MCF 10A (cell line): ENCODE measurements around the gene PTEN. TPM values are rescaled to one million over a fixed set of nuclear protein-coding genes. Genes with fewer than 3 reads are reported as not detected.

ENCODE experiments used
- BruUV-seq: library from RNA; stranded (reverse); fragments of 400-500 nt; replicated peaks from 2 replicates; lab custom pipeline; 2021; lab: Mats Ljungman, UMichigan
- CTCF ChIA-PET: fragments of 300-600 bp; sonication (Branson Sonifier 250); formaldehyde crosslinking; extraction: SDS; loops from one replicate; lab custom pipeline; 2021; ENCODE audit warnings: antibody characterized with exemption, inconsistent platforms; lab: Yijun Ruan, JAX
- POLR2A ChIA-PET: fragments of 300-600, 350-650 bp; sonication (Branson Sonifier 250); formaldehyde crosslinking; extraction: SDS; loops from one replicate; lab custom pipeline; 2020; ENCODE audit warnings: antibody characterized with exemption, inconsistent platforms; lab: Yijun Ruan, JAX
- DNase-seq: peaks from one replicate; pipeline ENCODE4 v3.0.0-alpha.2; 2018; ENCODE audit not compliant: unreplicated experiment
- H3K27ac Mint-ChIP-seq: one replicate; pipeline ENCODE4 v1.8.0; 2022; ENCODE audit warnings: mild to moderate bottlenecking, low read depth, mixed read lengths; ENCODE audit not compliant: unreplicated experiment
- H3K27me3 Mint-ChIP-seq: one replicate; pipeline ENCODE4 v1.8.0; 2022; ENCODE audit warnings: mixed read lengths; ENCODE audit not compliant: insufficient read depth, unreplicated experiment
- H3K36me3 Mint-ChIP-seq: one replicate; pipeline ENCODE4 v1.8.0; 2022; ENCODE audit warnings: mild to moderate bottlenecking, moderate library complexity, mixed read lengths; ENCODE audit not compliant: insufficient read depth, unreplicated experiment
- H3K4me1 Mint-ChIP-seq: one replicate; pipeline ENCODE4 v1.8.0; 2022; ENCODE audit warnings: mixed read lengths; ENCODE audit not compliant: insufficient read depth, unreplicated experiment
- H3K4me3 Mint-ChIP-seq: one replicate; pipeline ENCODE4 v1.8.0; 2022; ENCODE audit warnings: mild to moderate bottlenecking, moderate library complexity, mixed read lengths; ENCODE audit not compliant: unreplicated experiment
- H3K9me3 Mint-ChIP-seq: one replicate; pipeline ENCODE4 v1.8.0; 2022; ENCODE audit warnings: mixed read lengths; ENCODE audit not compliant: unreplicated experiment
- intact Hi-C: fragments of 100-400 bp; cut with micrococcal nuclease; formaldehyde crosslinking; loops from 2 replicates; pipeline ENCODE4 v1.14.1; 2022
- total RNA-seq: library from RNA; stranded (reverse); gene quantifications from 2 replicates; pipeline ENCODE4 v1.2.3, GENCODE V29; 2022
- TF ChIP-seq, protein P1 (sequence below): fragments of 200-600 bp; IDR thresholded peaks from one replicate; pipeline ENCODE4 v1.8.0; 2022; ENCODE audit warnings: antibody characterized with exemption, mild to moderate bottlenecking; ENCODE audit not compliant: unreplicated experiment

Gene PTEN
- total RNA-seq, 1 experiment from 2014 or later: 64.1 TPM

DNA sequence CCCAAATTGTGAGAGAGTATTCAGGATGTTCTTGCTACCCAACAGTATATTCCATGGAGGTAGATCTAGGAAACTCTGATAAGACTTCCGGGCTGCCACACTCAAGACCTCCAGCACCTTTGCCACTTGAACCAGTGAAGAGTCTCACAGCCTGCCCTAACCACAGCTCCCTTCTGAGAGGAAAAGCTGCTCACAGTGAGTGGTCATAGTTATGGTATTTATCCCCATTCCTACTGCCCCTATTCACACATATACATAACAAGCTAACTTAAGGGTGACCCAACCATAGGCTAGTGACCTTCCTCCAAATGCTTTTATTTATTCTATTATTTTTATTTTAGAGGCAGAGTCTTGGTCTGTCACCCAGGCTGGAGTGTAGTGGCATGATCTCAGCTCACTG is 156.3 kb downstream of the PTEN start:
- Mint-ChIP-seq H3K4me3 (no peak overlapping the region), H3K27me3 (no peaks in the 10 kb centered on the region), H3K9me3 (no peaks in the 10 kb centered on the region), H3K27ac (no peak overlapping the region), H3K36me3 (no peaks in the 10 kb centered on the region), H3K4me1 (peaks cover 5% of the 10 kb centered on the region)
- no peak for DNase-seq
- TF ChIP-seq, protein P1, sequence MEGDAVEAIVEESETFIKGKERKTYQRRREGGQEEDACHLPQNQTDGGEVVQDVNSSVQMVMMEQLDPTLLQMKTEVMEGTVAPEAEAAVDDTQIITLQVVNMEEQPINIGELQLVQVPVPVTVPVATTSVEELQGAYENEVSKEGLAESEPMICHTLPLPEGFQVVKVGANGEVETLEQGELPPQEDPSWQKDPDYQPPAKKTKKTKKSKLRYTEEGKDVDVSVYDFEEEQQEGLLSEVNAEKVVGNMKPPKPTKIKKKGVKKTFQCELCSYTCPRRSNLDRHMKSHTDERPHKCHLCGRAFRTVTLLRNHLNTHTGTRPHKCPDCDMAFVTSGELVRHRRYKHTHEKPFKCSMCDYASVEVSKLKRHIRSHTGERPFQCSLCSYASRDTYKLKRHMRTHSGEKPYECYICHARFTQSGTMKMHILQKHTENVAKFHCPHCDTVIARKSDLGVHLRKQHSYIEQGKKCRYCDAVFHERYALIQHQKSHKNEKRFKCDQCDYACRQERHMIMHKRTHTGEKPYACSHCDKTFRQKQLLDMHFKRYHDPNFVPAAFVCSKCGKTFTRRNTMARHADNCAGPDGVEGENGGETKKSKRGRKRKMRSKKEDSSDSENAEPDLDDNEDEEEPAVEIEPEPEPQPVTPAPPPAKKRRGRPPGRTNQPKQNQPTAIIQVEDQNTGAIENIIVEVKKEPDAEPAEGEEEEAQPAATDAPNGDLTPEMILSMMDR: no peak
- CTCF ChIA-PET: no interaction called here
- BruUV-seq: no TSS peak
- POLR2A ChIA-PET: no interaction called here
- intact Hi-C loops: no loop called here

Other genes with a start within 250 kb of the PTEN start
- gene PAPSS2, start 203.7 kb upstream of the PTEN start, total RNA-seq: 1.0 and 1.4 TPM in 2 replicates
- 75.2 and 80.7 TPM in 2 replicates for gene ATAD1, start 45.4 kb upstream of the PTEN start, total RNA-seq
- 0.56 and 0.68 TPM in 2 replicates for gene KLLN, start 92 bp upstream of the PTEN start, total RNA-seq